DOHH2 (cell line): Measurements from ENCODE around the gene OBSCN.

ENCODE experiments used
- H3F3A ChIP-seq: fragments of 200-600 bp; sonication (generic), shearing (Covaris generic); 2 replicates; pipeline ENCODE4 v1.6.0; 2016; ENCODE audit warnings: antibody characterized with exemption, mild to moderate bottlenecking; ENCODE audit not compliant: control insufficient read depth, insufficient read depth
- H3K27ac ChIP-seq: fragments of 200-600 bp; sonication (generic); 2 replicates; pipeline ENCODE4 v1.5.1; 2014; ENCODE audit warnings: low read depth, mild to moderate bottlenecking, low read length, moderate library complexity
- H3K27me3 ChIP-seq: fragments of 200-600 bp; sonication (generic); 2 replicates; pipeline ENCODE4 v1.6.1; 2014; ENCODE audit warnings: mild to moderate bottlenecking, low read length, mixed read lengths; ENCODE audit not compliant: control insufficient read depth
- H3K36me3 ChIP-seq: fragments of 200-600 bp; sonication (generic); 2 replicates; pipeline ENCODE4 v1.6.1; 2014; ENCODE audit warnings: mild to moderate bottlenecking, low read length, moderate library complexity, mixed read lengths; ENCODE audit not compliant: control insufficient read depth
- H3K4me1 ChIP-seq: fragments of 200-600 bp; sonication (generic); 2 replicates; pipeline ENCODE4 v1.6.1; 2014; ENCODE audit warnings: mild to moderate bottlenecking, low read length, mixed read lengths; ENCODE audit not compliant: control insufficient read depth
- H3K4me2 ChIP-seq: fragments of 200-600 bp; sonication (generic); 2 replicates; pipeline ENCODE4 v1.6.0; 2014; ENCODE audit warnings: mild to moderate bottlenecking, low read length, moderate library complexity
- H3K4me3 ChIP-seq: fragments of 200-600 bp; sonication (generic); 2 replicates; pipeline ENCODE4 v1.5.1; 2014; ENCODE audit warnings: mild to moderate bottlenecking, low read length, mixed read lengths
- H3K79me2 ChIP-seq: fragments of 200-600 bp; sonication (generic); 2 replicates; pipeline ENCODE4 v1.6.1; 2014; ENCODE audit warnings: mild to moderate bottlenecking, low read length, mixed read lengths; ENCODE audit not compliant: control insufficient read depth
- H3K9me2 ChIP-seq: fragments of 200-600 bp; sonication (generic); replicated peaks from 2 replicates; pipeline ENCODE4 v1.6.1; 2014; ENCODE audit warnings: mild to moderate bottlenecking, low read length, mixed read lengths; ENCODE audit not compliant: control insufficient read depth
- H3K9me3 ChIP-seq: fragments of 200-600 bp; sonication (generic); 2 replicates; pipeline ENCODE4 v1.6.1; 2014; ENCODE audit warnings: antibody characterized with exemption, low read length, mixed read lengths; ENCODE audit not compliant: control insufficient read depth, insufficient read depth
- H4K20me1 ChIP-seq: fragments of 200-600 bp; sonication (generic); 2 replicates; pipeline ENCODE4 v1.6.0; 2014; ENCODE audit warnings: low read depth, mild to moderate bottlenecking, antibody characterized with exemption, low read length, moderate library complexity; ENCODE audit not compliant: control insufficient read depth, insufficient read depth
- CTCF ChIP-seq: fragments of 200-600 bp; sonication (generic); IDR thresholded peaks from one replicate; pipeline ENCODE4 v1.5.1; 2014; ENCODE audit warnings: antibody characterized with exemption, mild to moderate bottlenecking, low read depth, low read length; ENCODE audit not compliant: poor library complexity, severe bottlenecking
- EZH2phosphoT487 ChIP-seq: fragments of 200-600 bp; sonication (generic); IDR thresholded peaks from 2 replicates; pipeline ENCODE4 v1.6.1; 2017; ENCODE audit warnings: borderline replicate concordance, mild to moderate bottlenecking, antibody characterized with exemption, low read length, moderate library complexity, mixed read lengths

The OBSCN gene

GRCh38 chr1:228259951-228260350, 52.1 kb downstream of the OBSCN start:
- TF ChIP-seq CTCF (peak; percentile 11), EZH2phosphoT487 (no peak)
- H3K4me2 ChIP-seq = no peak overlapping the region

GRCh38 chr1:228261706-228262105, 53.9 kb downstream of the OBSCN start:
- no peak overlapping the region for H3K27ac ChIP-seq
- no peaks in the 10 kb centered on the region for H3K27me3 ChIP-seq
- no peaks in the 10 kb centered on the region for H3K36me3 ChIP-seq
- TF ChIP-seq EZH2phosphoT487 (no peak), CTCF (no peak)
- no peak overlapping the region for H3K4me2 ChIP-seq
- no peaks in the 10 kb centered on the region for H3K9me2 ChIP-seq
- H4K20me1 ChIP-seq = no peaks in the 10 kb centered on the region
- no peaks in the 10 kb centered on the region for H3K4me1 ChIP-seq
- no peaks in the 10 kb centered on the region for H3K79me2 ChIP-seq
- no peaks in the 10 kb centered on the region for H3F3A ChIP-seq
- peaks cover 7% of the 10 kb centered on the region; the same call in 1 of the 2 replicates for H3K9me3 ChIP-seq
- H3K4me3 ChIP-seq = no peak overlapping the region

More at GRCh38 chr1:228259951-228260350, 52.1 kb downstream of the OBSCN start:
- Histone ChIP-seq H3K9me3 (peaks cover 7% of the 10 kb centered on the region; the same call in 1 of the 2 replicates), H3F3A (no peaks in the 10 kb centered on the region), H3K9me2 (no peaks in the 10 kb centered on the region), H3K27ac (no peak overlapping the region), H4K20me1 (no peaks in the 10 kb centered on the region), H3K4me1 (no peaks in the 10 kb centered on the region), H3K27me3 (no peaks in the 10 kb centered on the region), H3K4me3 (no peak overlapping the region), H3K79me2 (no peaks in the 10 kb centered on the region), H3K36me3 (no peaks in the 10 kb centered on the region)

GRCh38 chr1:228262475-228262874, 54.6 kb downstream of the OBSCN start:
- TF ChIP-seq CTCF (no peak), EZH2phosphoT487 (no peak)
- H3K9me2 ChIP-seq = no peaks in the 10 kb centered on the region
- no peak overlapping the region for H3K27ac ChIP-seq

More at GRCh38 chr1:228262475-228262874, 54.6 kb downstream of the OBSCN start:
- no peaks in the 10 kb centered on the region for H3K36me3 ChIP-seq
- no peaks in the 10 kb centered on the region for H3K4me1 ChIP-seq
- H3K4me3 ChIP-seq = no peak overlapping the region
- no peaks in the 10 kb centered on the region for H3K27me3 ChIP-seq
- H4K20me1 ChIP-seq = no peaks in the 10 kb centered on the region
- H3K4me2 ChIP-seq = no peak overlapping the region
- H3F3A ChIP-seq = no peaks in the 10 kb centered on the region
- peaks cover 7% of the 10 kb centered on the region; the same call in 1 of the 2 replicates for H3K9me3 ChIP-seq
- H3K79me2 ChIP-seq = no peaks in the 10 kb centered on the region
